GM23338 (cell line): ENCODE data around the gene ADTRP.

Source experiments
- CREB1 ChIP-seq: fragments of 250-450 bp; sonication (Bioruptor Pico); IDR thresholded peaks from 2 replicates; pipeline ENCODE4 v1.5.0; 2020; ENCODE audit warnings: low read depth, mild to moderate bottlenecking, moderate library complexity
- EZH2 ChIP-seq: fragments of 200-600 bp; sonication (generic); IDR thresholded peaks from one replicate; pipeline ENCODE4 v1.8.0; 2017; ENCODE audit warnings: antibody characterized with exemption, mild to moderate bottlenecking, low read depth; ENCODE audit not compliant: unreplicated experiment
- EZH2phosphoT487 ChIP-seq: fragments of 200-600 bp; sonication (generic); IDR thresholded peaks from one replicate; pipeline ENCODE4 v1.8.1; 2018; ENCODE audit warnings: antibody characterized with exemption; ENCODE audit not compliant: unreplicated experiment
- POLR2AphosphoS5 ChIP-seq: IDR thresholded peaks from 2 replicates; pipeline ENCODE4 v1.6.1; 2016; ENCODE audit warnings: antibody characterized with exemption, low read depth
- REST ChIP-seq: IDR thresholded peaks from one replicate; pipeline ENCODE4 v1.6.1; 2018; ENCODE audit warnings: antibody characterized with exemption; ENCODE audit not compliant: unreplicated experiment
- TF ChIP-seq, protein P1 (sequence below), 2 experiments: fragments of 200-600 bp in 1 of 2; sonication (generic) in 1 of 2; conservative IDR thresholded peaks; 2 replicates each; pipeline versions ENCODE4 v1.5.1 to v1.6.1; 2016 to 2017; ENCODE audit warnings: antibody characterized with exemption in 2 of 2, low read depth in 2 of 2, mild to moderate bottlenecking in 2 of 2, moderate library complexity in 1 of 2

DNA sequence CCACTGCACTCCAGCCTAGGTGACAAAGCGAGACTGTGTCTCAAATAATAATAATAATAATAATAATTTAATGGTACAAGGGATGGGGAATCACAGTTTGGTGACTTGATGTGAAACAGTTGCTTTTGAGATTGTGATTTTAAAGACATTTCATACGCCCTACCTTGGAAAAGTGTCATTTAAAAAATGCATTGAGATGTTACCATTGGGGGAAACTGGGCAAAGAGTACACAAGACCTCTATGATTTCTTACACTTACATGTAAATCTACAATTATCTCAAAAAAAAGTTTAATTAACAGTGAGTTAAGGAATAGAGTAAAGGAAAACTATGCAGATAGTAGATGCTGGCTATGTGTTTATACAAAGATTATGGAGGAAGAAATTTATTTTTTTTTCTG is 22.3 kb downstream of the ADTRP start:
- TF ChIP-seq, protein P1, sequence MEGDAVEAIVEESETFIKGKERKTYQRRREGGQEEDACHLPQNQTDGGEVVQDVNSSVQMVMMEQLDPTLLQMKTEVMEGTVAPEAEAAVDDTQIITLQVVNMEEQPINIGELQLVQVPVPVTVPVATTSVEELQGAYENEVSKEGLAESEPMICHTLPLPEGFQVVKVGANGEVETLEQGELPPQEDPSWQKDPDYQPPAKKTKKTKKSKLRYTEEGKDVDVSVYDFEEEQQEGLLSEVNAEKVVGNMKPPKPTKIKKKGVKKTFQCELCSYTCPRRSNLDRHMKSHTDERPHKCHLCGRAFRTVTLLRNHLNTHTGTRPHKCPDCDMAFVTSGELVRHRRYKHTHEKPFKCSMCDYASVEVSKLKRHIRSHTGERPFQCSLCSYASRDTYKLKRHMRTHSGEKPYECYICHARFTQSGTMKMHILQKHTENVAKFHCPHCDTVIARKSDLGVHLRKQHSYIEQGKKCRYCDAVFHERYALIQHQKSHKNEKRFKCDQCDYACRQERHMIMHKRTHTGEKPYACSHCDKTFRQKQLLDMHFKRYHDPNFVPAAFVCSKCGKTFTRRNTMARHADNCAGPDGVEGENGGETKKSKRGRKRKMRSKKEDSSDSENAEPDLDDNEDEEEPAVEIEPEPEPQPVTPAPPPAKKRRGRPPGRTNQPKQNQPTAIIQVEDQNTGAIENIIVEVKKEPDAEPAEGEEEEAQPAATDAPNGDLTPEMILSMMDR (conservative IDR thresholded peaks at IDR 0.05; ENCODE audit: low read depth in 2 of 2): no peak
- TF ChIP-seq POLR2AphosphoS5 (no peak), EZH2 (no peak), CREB1 (CRISPR knock-in tag) (no peak), EZH2phosphoT487 (no peak), REST (no peak)
